Prostate gland (tissue), 2 donors: ENCODE data around the gene UCK2. TPM values are rescaled to one million over a fixed set of nuclear protein-coding genes. Genes with fewer than 3 reads are reported as not detected.

Experiments used
- DNase-seq: peaks from one replicate; pipeline ENCODE4 v3.0.0-alpha.2; 2019; ENCODE audit warnings: low spot score
- H3K27ac ChIP-seq, 2 donors: fragments of 200-600 bp; sonication (generic); 2 replicates each; pipeline ENCODE4 v1.5.1; 2017 to 2019
- H3K27me3 ChIP-seq: fragments of 200-600 bp; sonication (generic); replicated peaks from 2 replicates; pipeline ENCODE4 v1.5.1; 2019; ENCODE audit not compliant: insufficient read depth
- H3K36me3 ChIP-seq, 2 donors: fragments of 200-600 bp; sonication (generic); 1 replicate in 1 of 2; 2 replicates in 1 of 2; pipeline versions ENCODE4 v1.5.1 to v1.8.1; 2017 to 2019
- H3K4me1 ChIP-seq: fragments of 200-600 bp; sonication (generic); replicated peaks from 2 replicates; pipeline ENCODE4 v1.5.1; 2019
- H3K4me3 ChIP-seq, 2 donors: fragments of 200-600 bp; sonication (generic); 2 replicates each; pipeline ENCODE4 v1.5.1; 2017 to 2019
- H3K9me3 ChIP-seq: fragments of 200-600 bp; sonication (generic); 2 replicates; pipeline ENCODE4 v1.5.1; 2017
- POLR2A ChIP-seq: fragments of 450-650 bp; IDR thresholded peaks from one replicate; pipeline ENCODE4 v1.6.1; 2016; ENCODE audit warnings: antibody characterized with exemption, mild to moderate bottlenecking
- POLR2AphosphoS5 ChIP-seq: sonication (generic); formaldehyde crosslinking; IDR thresholded peaks from one replicate; pipeline ENCODE4 v1.6.1; 2017; ENCODE audit warnings: antibody characterized with exemption
- WGBS: methylation state at CpG from one replicate; pipeline ENCODE4 v1.1.5; 2018; 5-methylcytosine and 5-hydroxymethylcytosine counted together
- intact Hi-C: fragments of 100-400 bp; cut with DNase I; formaldehyde crosslinking; loops from one replicate; pipeline ENCODE4 v1.14.2; 2022
- total RNA-seq, 2 donors: library from RNA; depleted of rRNA; stranded (reverse); fragments of >200 nt; gene quantifications; one replicate each; pipeline ENCODE4 v1.1.0, GENCODE V29; 2016
- TF ChIP-seq, protein P1 (sequence below), 4 experiments: fragments of 200-600 bp in 2 of 4; fragments of 450-650 bp in 2 of 4; sonication (generic) in 2 of 4; IDR thresholded peaks; 1 replicate in 3 of 4; 2 replicates in 1 of 4; pipeline ENCODE4 v1.5.1; 2016 to 2019; ENCODE audit warnings: antibody characterized with exemption in 4 of 4, mild to moderate bottlenecking in 2 of 4, moderate library complexity in 2 of 4

The UCK2 gene
- total RNA-seq, 2 donors from 2014 or later, result 23.8 to 25.9 TPM

DNA sequence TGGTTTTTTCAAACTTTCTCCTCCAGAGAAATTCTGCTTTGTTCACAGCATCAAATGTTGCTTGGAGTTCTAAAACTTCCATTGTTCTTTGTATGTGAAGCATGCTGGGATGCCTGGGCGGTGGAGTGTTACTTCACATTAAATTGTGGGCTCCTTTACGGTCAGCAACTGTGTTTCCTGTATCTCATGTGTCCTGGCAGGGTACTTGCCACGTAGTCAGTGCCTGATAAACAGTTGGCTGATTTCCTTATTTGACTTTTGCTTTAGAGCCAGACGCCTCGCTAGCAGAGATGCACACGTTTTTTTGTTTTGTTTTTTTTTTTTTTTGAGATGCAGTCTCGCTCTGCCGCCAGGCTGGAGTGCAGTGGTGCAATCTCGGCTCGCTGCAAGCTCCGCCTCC, 96.7 kb downstream of the UCK2 start:
- H3K9me3 ChIP-seq, result no peaks in the 10 kb centered on the region
- H3K4me3 ChIP-seq, result no peak overlapping the region
- WGBS, result 70% methylated on average over 11 of the region's 11 CpGs
- no peaks in the 10 kb centered on the region for H3K4me1 ChIP-seq
- no peaks in the 10 kb centered on the region for H3K27me3 ChIP-seq
- no peaks in the 10 kb centered on the region for H3K36me3 ChIP-seq
- TF ChIP-seq, protein P1, sequence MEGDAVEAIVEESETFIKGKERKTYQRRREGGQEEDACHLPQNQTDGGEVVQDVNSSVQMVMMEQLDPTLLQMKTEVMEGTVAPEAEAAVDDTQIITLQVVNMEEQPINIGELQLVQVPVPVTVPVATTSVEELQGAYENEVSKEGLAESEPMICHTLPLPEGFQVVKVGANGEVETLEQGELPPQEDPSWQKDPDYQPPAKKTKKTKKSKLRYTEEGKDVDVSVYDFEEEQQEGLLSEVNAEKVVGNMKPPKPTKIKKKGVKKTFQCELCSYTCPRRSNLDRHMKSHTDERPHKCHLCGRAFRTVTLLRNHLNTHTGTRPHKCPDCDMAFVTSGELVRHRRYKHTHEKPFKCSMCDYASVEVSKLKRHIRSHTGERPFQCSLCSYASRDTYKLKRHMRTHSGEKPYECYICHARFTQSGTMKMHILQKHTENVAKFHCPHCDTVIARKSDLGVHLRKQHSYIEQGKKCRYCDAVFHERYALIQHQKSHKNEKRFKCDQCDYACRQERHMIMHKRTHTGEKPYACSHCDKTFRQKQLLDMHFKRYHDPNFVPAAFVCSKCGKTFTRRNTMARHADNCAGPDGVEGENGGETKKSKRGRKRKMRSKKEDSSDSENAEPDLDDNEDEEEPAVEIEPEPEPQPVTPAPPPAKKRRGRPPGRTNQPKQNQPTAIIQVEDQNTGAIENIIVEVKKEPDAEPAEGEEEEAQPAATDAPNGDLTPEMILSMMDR (IDR thresholded peaks at IDR 0.05), result no peak
- TF ChIP-seq POLR2AphosphoS5 (no peak), POLR2A (no peak)
- intact Hi-C loops, result no loop called here
- no peak overlapping the region for H3K27ac ChIP-seq
- no peak for DNase-seq

- no peaks in the 10 kb centered on the region for H3K9me3 ChIP-seq
- TF ChIP-seq, protein P1 (IDR thresholded peaks at IDR 0.05), result no peak
- TF ChIP-seq POLR2AphosphoS5 (no peak), POLR2A (no peak)
- H3K27me3 ChIP-seq, result no peaks in the 10 kb centered on the region
- WGBS, result 61% methylated on average over 7 of the region's 7 CpGs
- no peaks in the 10 kb centered on the region for H3K4me1 ChIP-seq
- no peak overlapping the region for H3K4me3 ChIP-seq
- intact Hi-C loops, result loop anchor here (5.0 kb wide), 1 partner anchor 552 kb away; no protein-coding TSS in a partner anchor
- H3K27ac ChIP-seq, result no peak overlapping the region
- DNase-seq, result no peak
- H3K36me3 ChIP-seq, result no peaks in the 10 kb centered on the region
Observed at GRCh38 chr1:165925498-165926079, 98.2 kb downstream of the UCK2 start.

GRCh38 chr1:165927169-165927568, 99.8 kb downstream of the UCK2 start:
- intact Hi-C loops, result loop anchor here (5.0 kb wide), 1 partner anchor 550 kb away; no protein-coding TSS in a partner anchor
- Histone ChIP-seq H3K4me3 (no peak overlapping the region), H3K27me3 (no peaks in the 10 kb centered on the region), H3K27ac (no peak overlapping the region), H3K36me3 (no peaks in the 10 kb centered on the region), H3K4me1 (no peaks in the 10 kb centered on the region), H3K9me3 (no peaks in the 10 kb centered on the region)
- TF ChIP-seq POLR2AphosphoS5 (no peak), POLR2A (no peak)
- TF ChIP-seq, protein P1 (IDR thresholded peaks at IDR 0.05), result no peak
- WGBS, result 39% methylated on average over 2 of the region's 2 CpGs
- no peak for DNase-seq

- Histone ChIP-seq H3K27ac (no peak overlapping the region), H3K27me3 (no peaks in the 10 kb centered on the region), H3K4me1 (no peaks in the 10 kb centered on the region), H3K4me3 (no peak overlapping the region), H3K9me3 (no peaks in the 10 kb centered on the region), H3K36me3 (no peaks in the 10 kb centered on the region)
- no peak for TF ChIP-seq POLR2A
- TF ChIP-seq, protein P1 (IDR thresholded peaks at IDR 0.05), result peak; percentile 17 to 55 (median 44)
- no peak for DNase-seq
- 66% methylated on average over 10 of the region's 10 CpGs for WGBS
- intact Hi-C loops, result loop anchor here (5.0 kb wide), 1 partner anchor 549 kb away; no protein-coding TSS in a partner anchor
Observed at GRCh38 chr1:165928075-165928731, 100.8 kb downstream of the UCK2 start.

GRCh38 chr1:165930961-165931360, 103.5 kb downstream of the UCK2 start:
- no peaks in the 10 kb centered on the region for H3K9me3 ChIP-seq
- no peaks in the 10 kb centered on the region for H3K27me3 ChIP-seq
- WGBS, result 82% methylated on average over 1 of the region's 1 CpG
- no peaks in the 10 kb centered on the region for H3K4me1 ChIP-seq
- intact Hi-C loops, result no loop called here
- no peak overlapping the region for H3K4me3 ChIP-seq
- no peak for DNase-seq
- TF ChIP-seq, protein P1 (IDR thresholded peaks at IDR 0.05), result no peak
- no peak for TF ChIP-seq POLR2AphosphoS5
- TF ChIP-seq POLR2A, result no peak
- H3K27ac ChIP-seq, result no peak overlapping the region
- H3K36me3 ChIP-seq, result no peaks in the 10 kb centered on the region
